HepG2 (cell line): Measurements from ENCODE around the gene PEA15. TPM values are rescaled to one million over a fixed set of nuclear protein-coding genes. Genes with fewer than 3 reads are reported as not detected.

Experiments
- ATAC-seq: fragments of 200-7000 bp; cut with Tn5 transposase; 3 replicates; pipeline ENCODE4 v1.9.1; 2020; ENCODE audit warnings: mild to moderate bottlenecking, moderate library complexity
- BruUV-seq: library from RNA; stranded (reverse); fragments of 400-500 nt; replicated peaks from 2 replicates; lab custom pipeline; 2021; lab: Mats Ljungman, UMichigan
- CTCF ChIA-PET: fragments of 300-600 bp; formaldehyde crosslinking; extraction: SDS; loops from one replicate; lab custom pipeline; 2021; ENCODE audit warnings: low total read pairs, inconsistent platforms, low intra/inter-chr PET ratio; lab: Yijun Ruan, JAX
- POLR2A ChIA-PET: fragments of 350-600 bp; sonication (Branson Sonifier 250); formaldehyde crosslinking; loops from one replicate; lab custom pipeline; 2020; ENCODE audit warnings: antibody characterized with exemption, inconsistent platforms; lab: Yijun Ruan, JAX
- DNase-seq: peaks from one replicate; pipeline ENCODE4 v3.0.0-alpha.2; 2015; ENCODE audit warnings: low spot score
- FAIRE-seq: peaks from 3 replicates; lab custom pipeline; 2011; peaks lifted over from hg19 to GRCh38; lab: Jason Lieb, UNC
- H2AFZ ChIP-seq: one replicate; pipeline ENCODE4 v1.6.1; 2011; ENCODE audit warnings: low read length, inconsistent platforms
- H3K27ac ChIP-seq: fragments of 300-600 bp; 3 replicates; pipeline ENCODE4 v1.8.0; 2011; ENCODE audit warnings: mixed run types, mild to moderate bottlenecking, mixed read lengths, low read length, inconsistent platforms; ENCODE audit not compliant: insufficient read depth; ENCODE audit errors: extremely low read length
- H3K27me3 ChIP-seq, 2 experiments: fragments of 200-600 bp in 1 of 2; 2 replicates in 1 of 2; 3 replicates in 1 of 2; pipeline versions ENCODE4 v1.6.0 to v1.8.0; 2011; ENCODE audit warnings: low read length in 2 of 2, mild to moderate bottlenecking in 2 of 2, moderate library complexity in 2 of 2, inconsistent platforms in 1 of 2; ENCODE audit not compliant: insufficient read depth in 2 of 2, control insufficient read depth in 1 of 2
- H3K36me3 ChIP-seq, 2 experiments: fragments of 200-600 bp in 1 of 2; replicated peaks in 1 of 2; 2 replicates in 1 of 2; 3 replicates in 1 of 2; pipeline versions ENCODE4 v1.5.1 to v1.8.0; 2011; ENCODE audit warnings: low read length in 2 of 2, inconsistent platforms in 1 of 2; ENCODE audit not compliant: insufficient read depth in 2 of 2, control insufficient read depth in 1 of 2
- H3K4me1 ChIP-seq: 2 replicates; pipeline ENCODE4 v1.5.1; 2012; ENCODE audit warnings: low read length, inconsistent platforms; ENCODE audit not compliant: insufficient read depth
- H3K4me2 ChIP-seq: 2 replicates; pipeline ENCODE4 v1.6.0; 2011; ENCODE audit warnings: low read depth, low read length, inconsistent platforms
- H3K4me3 ChIP-seq, 3 experiments: fragments of 200-600 bp in 1 of 3; sonication (generic), shearing (Covaris generic) in 1 of 3; replicated peaks in 1 of 3; 2 replicates each; pipeline ENCODE4 v1.5.1; 2011 to 2016; ENCODE audit warnings: low read length in 3 of 3, inconsistent platforms in 2 of 3, low read depth in 2 of 3, mild to moderate bottlenecking in 2 of 3, control low read depth in 1 of 3, mixed read lengths in 1 of 3; ENCODE audit not compliant: insufficient read depth in 1 of 3
- H3K79me2 ChIP-seq: one replicate; pipeline ENCODE4 v1.6.1; 2011; ENCODE audit warnings: low read length, inconsistent platforms; ENCODE audit not compliant: insufficient read depth
- H3K9ac ChIP-seq: 2 replicates; pipeline ENCODE4 v1.6.0; 2011; ENCODE audit warnings: mild to moderate bottlenecking, low read depth, low read length, inconsistent platforms; ENCODE audit not compliant: insufficient read depth
- H3K9me3 ChIP-seq: 2 replicates; pipeline ENCODE4 v1.5.1; 2012; ENCODE audit warnings: mild to moderate bottlenecking, low read length
- H4K20me1 ChIP-seq: 2 replicates; pipeline ENCODE4 v1.6.0; 2011; ENCODE audit warnings: inconsistent platforms, mild to moderate bottlenecking, low read length, moderate library complexity; ENCODE audit not compliant: insufficient read depth
- ZNF160 ChIP-seq: sonication (generic); formaldehyde crosslinking; IDR thresholded peaks from 2 replicates; pipeline ENCODE4 v1.8.0; 2022; ENCODE audit warnings: mild to moderate bottlenecking, inconsistent platforms, missing genetic modification reagents
- WGBS: methylation state at CpG from one replicate; pipeline ENCODE4 v1.1.6; 2017; ENCODE audit warnings: low lambda C conversion rate; 5-methylcytosine and 5-hydroxymethylcytosine counted together
- in situ Hi-C: cut with HindIII; loops from 2 replicates; pipeline ENCODE4 v1.10.0; 2017; ENCODE audit warnings: low pct_unique_long_range_greater_than_20kb; ENCODE audit not compliant: extremely low pct_ligation_motif_present
- intact Hi-C: fragments of 100-400 bp; cut with micrococcal nuclease; formaldehyde crosslinking; loops from one replicate; pipeline ENCODE4 v1.10.0; 2022; ENCODE audit not compliant: unreplicated experiment
- polyA plus RNA-seq, 8 experiments: library from polyadenylated mRNA; depleted of rRNA in 3 of 8; stranded (reverse) in 7 of 8; unstranded in 1 of 8; fragments of >200 nt; fragmentation: Illumina TruSeq in 4 of 8; extraction: Trizol in 4 of 8; gene quantifications; 2 replicates each; pipeline versions ENCODE4 v1.2.1 to v1.2.3, GENCODE V29; 2011 to 2016; ENCODE audit warnings: low read depth in 4 of 8, missing spikeins in 1 of 8, mixed read lengths in 1 of 8; ENCODE audit not compliant: insufficient read depth in 1 of 8
- total RNA-seq, 5 experiments: library from RNA; depleted of rRNA; stranded (reverse); fragments of >200 nt; fragmentation: Illumina TruSeq; extraction: Trizol; gene quantifications; 2 replicates each; pipeline ENCODE4 v1.2.3, GENCODE V29; 2016; ENCODE audit warnings: low read depth in 1 of 5
- TF ChIP-seq, protein P1 (sequence below): sonication (generic); formaldehyde crosslinking; IDR thresholded peaks from 2 replicates; pipeline ENCODE4 v1.4.0; 2020; ENCODE audit warnings: mild to moderate bottlenecking, missing genetic modification reagents, borderline replicate concordance

The PEA15 gene
- total and polyA plus RNA-seq, 2 of the 13 experiments (the other 11 are each of a cell fraction or from before 2014, with no cell fraction given), result 12.1 to 35.2 TPM

GRCh38 chr1:160177667-160178066 lies 27.5 kb upstream of the PEA15 start (continued):
- TF ChIP-seq, protein P1, sequence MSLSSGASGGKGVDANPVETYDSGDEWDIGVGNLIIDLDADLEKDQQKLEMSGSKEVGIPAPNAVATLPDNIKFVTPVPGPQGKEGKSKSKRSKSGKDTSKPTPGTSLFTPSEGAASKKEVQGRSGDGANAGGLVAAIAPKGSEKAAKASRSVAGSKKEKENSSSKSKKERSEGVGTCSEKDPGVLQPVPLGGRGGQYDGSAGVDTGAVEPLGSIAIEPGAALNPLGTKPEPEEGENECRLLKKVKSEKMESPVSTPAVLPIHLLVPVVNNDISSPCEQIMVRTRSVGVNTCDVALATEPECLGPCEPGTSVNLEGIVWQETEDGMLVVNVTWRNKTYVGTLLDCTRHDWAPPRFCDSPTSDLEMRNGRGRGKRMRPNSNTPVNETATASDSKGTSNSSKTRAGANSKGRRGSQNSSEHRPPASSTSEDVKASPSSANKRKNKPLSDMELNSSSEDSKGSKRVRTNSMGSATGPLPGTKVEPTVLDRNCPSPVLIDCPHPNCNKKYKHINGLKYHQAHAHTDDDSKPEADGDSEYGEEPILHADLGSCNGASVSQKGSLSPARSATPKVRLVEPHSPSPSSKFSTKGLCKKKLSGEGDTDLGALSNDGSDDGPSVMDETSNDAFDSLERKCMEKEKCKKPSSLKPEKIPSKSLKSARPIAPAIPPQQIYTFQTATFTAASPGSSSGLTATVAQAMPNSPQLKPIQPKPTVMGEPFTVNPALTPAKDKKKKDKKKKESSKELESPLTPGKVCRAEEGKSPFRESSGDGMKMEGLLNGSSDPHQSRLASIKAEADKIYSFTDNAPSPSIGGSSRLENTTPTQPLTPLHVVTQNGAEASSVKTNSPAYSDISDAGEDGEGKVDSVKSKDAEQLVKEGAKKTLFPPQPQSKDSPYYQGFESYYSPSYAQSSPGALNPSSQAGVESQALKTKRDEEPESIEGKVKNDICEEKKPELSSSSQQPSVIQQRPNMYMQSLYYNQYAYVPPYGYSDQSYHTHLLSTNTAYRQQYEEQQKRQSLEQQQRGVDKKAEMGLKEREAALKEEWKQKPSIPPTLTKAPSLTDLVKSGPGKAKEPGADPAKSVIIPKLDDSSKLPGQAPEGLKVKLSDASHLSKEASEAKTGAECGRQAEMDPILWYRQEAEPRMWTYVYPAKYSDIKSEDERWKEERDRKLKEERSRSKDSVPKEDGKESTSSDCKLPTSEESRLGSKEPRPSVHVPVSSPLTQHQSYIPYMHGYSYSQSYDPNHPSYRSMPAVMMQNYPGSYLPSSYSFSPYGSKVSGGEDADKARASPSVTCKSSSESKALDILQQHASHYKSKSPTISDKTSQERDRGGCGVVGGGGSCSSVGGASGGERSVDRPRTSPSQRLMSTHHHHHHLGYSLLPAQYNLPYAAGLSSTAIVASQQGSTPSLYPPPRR, result no peak

DNA sequence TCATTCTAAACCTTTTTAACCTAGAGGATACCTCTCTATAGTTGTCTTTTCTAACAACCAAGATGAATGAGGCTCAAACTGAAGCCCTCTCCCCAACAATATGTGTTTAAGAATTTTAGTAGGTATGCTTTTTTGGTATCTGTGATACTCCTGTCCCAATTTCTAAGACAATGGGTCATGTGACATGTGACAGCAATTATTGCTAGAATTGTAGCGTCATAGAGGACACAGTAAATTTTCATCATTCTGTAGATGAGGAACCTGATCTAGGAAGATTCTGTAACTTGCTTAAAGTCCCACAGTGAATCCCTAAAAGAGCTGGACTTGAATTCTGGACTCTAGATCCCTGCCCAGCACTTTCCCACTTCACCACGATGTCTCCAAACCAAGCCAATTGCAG lies 26.5 kb upstream of the PEA15 start:
- Histone ChIP-seq H3K4me2 (no peak overlapping the region), H3K4me3 (no peak overlapping the region), H3K4me1 (peaks cover 15% of the 10 kb centered on the region; the same call in 1 of the 2 replicates), H4K20me1 (no peaks in the 10 kb centered on the region), H3K9ac (no peak overlapping the region), H3K79me2 (no peaks in the 10 kb centered on the region), H3K27me3 (peaks cover 4 to 18% of the 10 kb centered on the region in 2 experiments; a peak in 4 of 5 replicates), H3K36me3 (no peaks in the 10 kb centered on the region), H2AFZ (no peak overlapping the region), H3K9me3 (no peaks in the 10 kb centered on the region), H3K27ac (no peak overlapping the region)
- no peak for TF ChIP-seq ZNF160 (CRISPR knock-in tag)
- intact Hi-C loops (no loop called here), in situ Hi-C loops (no loop called here)
- BruUV-seq, result no TSS peak
- 44% methylated on average over 2 of the region's 2 CpGs for WGBS
- ChIA-PET CTCF (interaction anchor here (0.7 kb wide), 1 partner anchor 18 kb away, joined by 3 read pairs; no protein-coding TSS in a partner anchor), POLR2A (no interaction called here)
- FAIRE-seq, result no peak
- no peak for ATAC-seq
- DNase-seq, result no peak
